Measurements from ENCODE around the gene ATP6V1G1. TPM values are rescaled to one million over a fixed set of nuclear protein-coding genes. Genes with fewer than 3 reads are reported as not detected.

ATP6V1G1 gene
- total RNA-seq, 1 donor from 2014 or later, result 161 TPM

GRCh38 chr9:114621561-114621960 lies 34.0 kb downstream of the ATP6V1G1 start:
- Histone ChIP-seq H3K9me3 (no peaks in the 10 kb centered on the region), H3K4me1 (peaks cover 6% of the 10 kb centered on the region), H3K4me3 (no peak overlapping the region), H3K27me3 (no peaks in the 10 kb centered on the region), H3K27ac (no peak overlapping the region), H3K36me3 (peaks cover 0 to 2% of the 10 kb centered on the region in 2 donors)
- TF ChIP-seq POLR2AphosphoS5 (IDR thresholded peaks at IDR 0.05; ENCODE audit: insufficient read depth in 1 of 2, low read depth in 1 of 2) (no peak), POLR2A (IDR thresholded peaks at IDR 0.05) (no peak), CTCF (IDR thresholded peaks at IDR 0.05) (no peak)
- intact Hi-C loops (cut with DNase I), result no loop called here
- no peak for DNase-seq (ENCODE audit: extremely low spot score in 2 of 2)

- Histone ChIP-seq H3K27me3 (no peaks in the 10 kb centered on the region), H3K4me3 (no peak overlapping the region), H3K9me3 (no peaks in the 10 kb centered on the region), H3K36me3 (peaks cover 0 to 8% of the 10 kb centered on the region in 2 donors), H3K4me1 (peaks cover 6% of the 10 kb centered on the region), H3K27ac (no peak overlapping the region)
- TF ChIP-seq POLR2A (IDR thresholded peaks at IDR 0.05) (no peak), CTCF (IDR thresholded peaks at IDR 0.05) (no peak), POLR2AphosphoS5 (IDR thresholded peaks at IDR 0.05; ENCODE audit: insufficient read depth in 1 of 2, low read depth in 1 of 2) (no peak)
- no peak for DNase-seq (ENCODE audit: extremely low spot score in 2 of 2)
- intact Hi-C loops (cut with DNase I), result no loop called here
Measured at GRCh38 chr9:114621975-114622609, 34.5 kb downstream of the ATP6V1G1 start.

GRCh38 chr9:114624677-114625076 lies 37.1 kb downstream of the ATP6V1G1 start:
- Histone ChIP-seq H3K36me3 (peaks cover 0 to 18% of the 10 kb centered on the region in 2 donors), H3K4me1 (peaks cover 6% of the 10 kb centered on the region), H3K9me3 (no peaks in the 10 kb centered on the region), H3K4me3 (no peak overlapping the region), H3K27me3 (no peaks in the 10 kb centered on the region), H3K27ac (no peak overlapping the region)
- intact Hi-C loops (cut with DNase I), result no loop called here
- DNase-seq (ENCODE audit: extremely low spot score in 2 of 2), result no peak
- TF ChIP-seq CTCF (IDR thresholded peaks at IDR 0.05) (no peak), POLR2AphosphoS5 (IDR thresholded peaks at IDR 0.05; ENCODE audit: insufficient read depth in 1 of 2, low read depth in 1 of 2) (no peak), POLR2A (IDR thresholded peaks at IDR 0.05) (no peak)

GRCh38 chr9:114626415-114627020 lies 38.9 kb downstream of the ATP6V1G1 start:
- intact Hi-C loops (cut with DNase I), result no loop called here
- TF ChIP-seq POLR2AphosphoS5 (IDR thresholded peaks at IDR 0.05; ENCODE audit: insufficient read depth in 1 of 2, low read depth in 1 of 2) (no peak), POLR2A (IDR thresholded peaks at IDR 0.05) (no peak), CTCF (IDR thresholded peaks at IDR 0.05) (no peak)
- H3K27ac ChIP-seq, result no peak overlapping the region
- no peak for DNase-seq (ENCODE audit: extremely low spot score in 2 of 2)
- H3K36me3 ChIP-seq, result peaks cover 0 to 26% of the 10 kb centered on the region in 2 donors
- no peaks in the 10 kb centered on the region for H3K27me3 ChIP-seq
- H3K4me1 ChIP-seq, result peaks cover 5% of the 10 kb centered on the region
- H3K9me3 ChIP-seq, result no peaks in the 10 kb centered on the region
- no peak overlapping the region for H3K4me3 ChIP-seq

GRCh38 chr9:114627553-114627952 lies 40.0 kb downstream of the ATP6V1G1 start:
- no peak for TF ChIP-seq POLR2AphosphoS5 (IDR thresholded peaks at IDR 0.05; ENCODE audit: insufficient read depth in 1 of 2, low read depth in 1 of 2)
- TF ChIP-seq CTCF (IDR thresholded peaks at IDR 0.05), result no peak
- TF ChIP-seq POLR2A (IDR thresholded peaks at IDR 0.05), result no peak
- H3K27ac ChIP-seq, result no peak overlapping the region
- H3K4me1 ChIP-seq, result no peaks in the 10 kb centered on the region
- H3K36me3 ChIP-seq, result peaks cover 0 to 26% of the 10 kb centered on the region in 2 donors
- no peaks in the 10 kb centered on the region for H3K9me3 ChIP-seq
- H3K4me3 ChIP-seq, result no peak overlapping the region
- H3K27me3 ChIP-seq, result no peaks in the 10 kb centered on the region
- no peak for DNase-seq (ENCODE audit: extremely low spot score in 2 of 2)
- intact Hi-C loops (cut with DNase I), result no loop called here
